Ovary (tissue), 3 donors: ENCODE results near the gene PAM.

Source experiments
- CTCF ChIP-seq, 3 donors: fragments of 450-650 bp in 2 of 3; fragments of 200-600 bp in 1 of 3; IDR thresholded peaks; one replicate each; pipeline versions ENCODE4 v1.5.1 to v1.8.0; 2016 to 2022; ENCODE audit warnings: antibody characterized with exemption in 3 of 3, mild to moderate bottlenecking in 1 of 3
- EP300 ChIP-seq: sonication (generic); formaldehyde crosslinking; IDR thresholded peaks from one replicate; pipeline ENCODE4 v1.6.1; 2017; ENCODE audit warnings: antibody characterized with exemption
- POLR2A ChIP-seq: fragments of 450-650 bp; IDR thresholded peaks from one replicate; pipeline ENCODE4 v1.6.1; 2017; ENCODE audit warnings: antibody characterized with exemption, mild to moderate bottlenecking, moderate library complexity
- donor health status: DM: no; HTN: no; CAD: no.

GRCh38 chr5:102956599-102956998 lies 201.5 kb downstream of the PAM start:
- TF ChIP-seq POLR2A (no peak), CTCF (IDR thresholded peaks at IDR 0.05) (no peak), EP300 (no peak)
